ENCODE measurements around the gene GINS2.

GRCh38 chr16:85675251-85675874 is 13.4 kb downstream of the GINS2 start:
- peak; percentile 52 to 67 for TF ChIP-seq CTCF (conservative IDR thresholded peaks at IDR 0.05 in 1 of 2, IDR thresholded peaks at IDR 0.05 in 1 of 2; ENCODE audit: low read depth in 1 of 2, low read length in 2 of 2)
- no peak for TF ChIP-seq EZH2 (IDR thresholded peaks at IDR 0.05; ENCODE audit: low read length, missing control alignments)

All from fibroblast of lung (primary cell).